Stimulated activated CD4-positive, alpha-beta T cell treated with anti-CD3 and anti-CD28 coated beads, TNF-alpha, amount 100 ng/mL, for 24 hours (primary cell): Measurements from ENCODE around the gene CDK10.

Experiments
- DNase-seq, 3 experiments: peaks; one replicate each; pipeline ENCODE4 v3.0.0-alpha.2; 2020; ENCODE audit warnings: low read depth in 3 of 3

CDK10 gene

DNA sequence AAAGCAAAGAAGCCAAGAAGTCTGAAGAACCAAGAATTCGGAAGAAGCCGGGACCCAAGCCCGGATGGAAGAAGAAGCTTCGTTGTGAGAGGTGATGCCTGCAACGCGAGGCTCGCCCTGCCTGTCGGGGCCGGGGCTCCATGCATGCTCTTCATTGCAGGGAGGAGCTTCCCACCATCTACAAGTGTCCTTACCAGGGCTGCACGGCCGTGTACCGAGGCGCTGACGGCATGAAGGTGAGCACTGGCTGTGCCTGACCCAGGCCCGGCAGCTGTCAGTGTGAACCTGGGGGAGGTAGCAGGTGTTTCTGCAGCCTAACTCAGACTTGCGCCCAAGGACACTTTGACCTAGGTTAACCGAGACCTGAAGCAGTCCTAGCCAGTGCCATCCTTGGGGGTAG is 46.8 kb downstream of the CDK10 start:
- no peak for DNase-seq

DNA sequence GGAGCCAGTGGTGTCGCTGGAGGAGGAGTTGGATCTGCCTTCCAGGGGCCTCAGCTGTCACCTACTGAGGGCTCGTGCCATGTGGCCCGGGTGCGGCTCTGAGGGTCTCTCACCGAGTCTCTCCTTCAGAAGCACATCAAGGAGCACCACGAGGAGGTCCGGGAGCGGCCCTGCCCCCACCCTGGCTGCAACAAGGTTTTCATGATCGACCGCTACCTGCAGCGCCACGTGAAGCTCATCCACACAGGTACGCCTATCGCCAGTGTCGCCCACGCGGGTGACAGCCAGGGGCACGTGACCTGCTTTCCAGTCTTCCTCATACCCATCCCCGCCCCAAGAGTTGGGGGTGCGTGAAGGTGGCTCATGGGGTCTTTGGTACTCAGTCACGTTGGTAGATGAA is 47.3 kb downstream of the CDK10 start:
- no peak for DNase-seq

DNA sequence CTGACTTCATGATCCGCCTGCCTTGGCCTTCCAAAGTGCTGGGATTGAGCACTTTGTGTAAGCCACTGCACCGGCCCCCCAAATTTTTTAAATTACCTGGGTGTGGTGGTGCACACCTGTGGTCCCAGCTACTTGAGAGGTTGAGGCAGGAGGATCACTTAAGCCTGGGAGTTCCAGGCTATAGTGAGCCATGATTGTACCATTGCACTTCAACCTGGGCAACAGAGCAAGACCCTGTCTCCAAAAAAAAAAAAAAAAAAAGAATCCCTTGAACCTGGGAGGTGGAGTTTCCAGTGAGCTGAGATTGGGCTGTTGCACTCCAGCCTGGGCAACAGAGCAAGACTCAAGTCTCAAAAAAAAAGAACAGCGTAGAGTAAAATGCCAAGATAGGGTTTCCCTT is 50.1 kb downstream of the CDK10 start:
- DNase-seq, result no peak

DNA sequence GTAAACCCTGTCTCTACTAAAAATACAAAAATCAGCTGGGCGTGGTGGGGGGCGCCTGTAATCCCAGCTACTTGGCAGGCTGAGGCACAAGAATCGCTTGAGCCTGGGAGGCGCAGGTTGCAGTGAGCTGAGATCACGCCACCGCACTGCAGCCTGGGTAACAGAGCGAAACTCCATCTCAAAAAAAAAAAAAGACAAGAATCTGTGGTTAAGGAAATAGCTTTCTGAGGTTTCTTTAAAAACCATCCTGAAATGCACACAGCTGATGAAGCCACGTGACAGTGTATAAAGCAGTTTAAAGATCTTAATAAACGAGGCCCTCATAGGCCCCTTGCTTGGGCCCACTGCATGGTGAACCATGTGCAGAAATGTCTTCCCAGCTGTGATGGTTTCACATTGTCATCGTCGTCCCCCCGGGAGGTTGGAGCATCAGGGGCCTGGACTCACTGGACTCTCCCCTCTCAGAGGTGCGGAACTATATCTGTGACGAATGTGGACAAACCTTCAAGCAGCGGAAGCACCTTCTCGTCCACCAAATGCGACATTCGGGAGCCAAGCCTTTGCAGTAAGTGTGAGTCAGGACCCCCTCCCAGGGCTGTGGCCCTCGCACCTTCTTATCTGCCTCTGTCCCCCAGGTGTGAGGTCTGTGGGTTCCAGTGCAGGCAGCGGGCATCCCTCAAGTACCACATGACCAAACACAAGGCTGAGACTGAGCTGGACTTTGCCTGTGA is 51.0 kb downstream of the CDK10 start:
- peak in 1 of 3 experiments; percentile 47 for DNase-seq

DNA sequence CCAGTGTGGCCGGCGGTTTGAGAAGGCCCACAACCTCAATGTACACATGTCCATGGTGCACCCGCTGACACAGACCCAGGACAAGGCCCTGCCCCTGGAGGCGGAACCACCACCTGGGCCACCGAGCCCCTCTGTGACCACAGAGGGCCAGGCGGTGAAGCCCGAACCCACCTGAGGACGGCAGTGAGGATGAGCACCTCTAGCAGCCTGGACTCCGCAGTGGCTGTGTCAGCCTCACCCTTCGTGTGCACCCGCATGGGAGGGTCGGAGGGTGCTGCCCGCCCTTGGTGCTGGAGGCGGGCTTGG is 51.5 kb downstream of the CDK10 start:
- DNase-seq, result no peak

DNA sequence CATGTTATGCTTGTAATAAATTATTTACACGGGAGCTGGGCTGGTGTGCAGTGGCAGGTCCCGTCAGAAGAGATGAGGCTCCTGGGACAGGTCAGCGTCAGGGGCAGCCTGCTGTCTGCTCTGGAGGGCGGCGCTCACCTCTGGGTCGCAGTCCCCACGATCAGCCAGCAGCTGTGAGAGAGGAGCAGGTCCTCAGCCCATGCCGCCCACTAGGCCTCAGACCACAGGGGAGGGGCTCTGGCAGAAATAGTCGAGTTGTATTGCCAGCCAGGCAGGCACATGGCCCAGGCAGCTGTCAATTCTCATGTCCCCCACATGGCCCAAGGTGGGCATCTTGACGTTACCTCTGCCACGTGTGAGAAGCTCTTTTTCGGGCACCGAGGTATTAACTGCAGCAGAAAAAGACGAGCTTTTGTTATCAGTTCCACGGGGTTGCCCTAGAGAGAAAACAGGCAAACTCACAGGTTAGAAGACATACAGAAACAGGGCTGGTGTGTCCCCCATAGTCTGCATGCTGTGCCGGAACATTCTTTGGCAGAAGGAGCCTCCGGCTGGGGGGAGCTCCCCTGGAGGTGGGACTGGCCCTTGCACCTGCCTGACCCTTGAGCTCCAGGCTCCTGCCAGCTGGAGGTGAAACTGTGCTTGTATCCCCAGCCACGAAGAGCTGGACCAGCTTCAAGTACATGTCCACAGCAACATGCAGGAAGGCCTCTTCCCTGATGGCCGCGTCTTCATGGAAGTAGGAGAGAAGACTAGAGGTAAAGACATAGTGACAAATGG is 52.2 kb downstream of the CDK10 start:
- DNase-seq, result no peak

DNA sequence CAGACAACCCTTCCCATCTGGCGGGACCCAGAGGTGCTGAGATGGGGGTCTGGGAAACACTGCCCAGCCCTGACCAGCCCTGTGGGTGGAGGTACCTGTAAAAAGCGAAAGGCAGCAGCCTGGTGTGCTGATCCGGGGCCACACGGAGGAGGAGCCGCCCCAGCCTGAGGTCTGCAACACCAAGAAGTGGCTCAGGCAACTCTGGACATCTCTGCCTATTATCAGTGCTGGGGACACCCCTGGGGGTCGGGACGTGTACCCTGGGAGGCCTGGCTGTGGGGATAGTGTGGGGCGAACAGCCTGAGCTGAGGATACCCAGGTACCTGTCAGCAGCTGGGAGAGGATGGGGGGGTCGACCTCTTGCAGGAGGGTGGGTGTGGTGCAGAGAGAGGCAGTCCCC is 52.9 kb downstream of the CDK10 start:
- no peak for DNase-seq

DNA sequence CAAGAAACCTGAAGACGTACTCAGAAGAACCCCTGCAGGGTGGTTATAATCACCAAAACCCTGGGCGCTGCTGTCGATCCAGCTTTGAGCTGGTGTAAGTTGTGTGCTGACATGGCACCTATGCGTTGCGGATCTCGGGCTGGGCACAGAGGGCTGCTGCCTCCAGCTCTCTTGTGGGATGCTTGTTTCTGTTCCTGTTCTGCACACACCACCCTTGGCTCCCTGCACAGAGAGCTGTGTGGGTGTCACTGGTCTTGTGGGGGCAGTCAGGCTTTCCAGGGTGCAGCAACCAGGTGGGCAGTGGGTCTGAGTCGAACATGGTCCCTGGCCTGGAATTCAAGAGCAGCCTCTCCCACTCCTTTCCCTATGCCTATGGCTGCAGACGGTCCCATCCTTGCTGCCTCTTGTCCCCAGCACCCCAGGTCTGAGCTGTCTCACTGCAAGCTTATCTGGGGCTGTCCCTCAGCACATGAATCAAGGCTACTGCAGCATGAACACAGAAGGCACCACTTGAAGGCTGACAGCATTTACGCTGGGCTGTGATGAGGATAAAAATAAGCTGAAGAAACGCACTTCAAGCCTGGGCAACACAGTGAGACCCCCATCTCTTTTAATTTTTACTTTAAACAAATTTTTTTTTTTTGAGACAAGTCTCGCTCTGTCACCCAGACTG is 55.0 kb downstream of the CDK10 start:
- no peak for DNase-seq

DNA sequence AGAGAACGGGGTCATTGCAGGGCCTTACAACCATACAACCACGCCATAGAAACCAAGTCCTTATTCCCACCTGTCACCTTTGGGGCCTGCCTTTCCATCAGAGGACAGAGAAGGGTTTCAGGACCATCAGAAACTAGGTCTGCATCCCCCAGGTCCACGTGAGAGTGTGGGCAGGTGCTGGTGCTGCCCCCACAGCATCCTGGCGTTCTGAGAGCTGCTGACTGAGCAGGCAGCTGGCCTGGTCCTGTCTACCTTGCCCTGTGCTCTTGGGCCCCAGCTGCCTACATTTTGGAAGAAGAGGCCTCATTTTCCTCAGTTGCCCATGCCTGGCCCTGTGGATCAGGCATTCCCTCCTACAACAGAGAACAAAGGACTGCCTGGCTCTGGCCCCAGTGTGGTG is 56.5 kb downstream of the CDK10 start:
- no peak for DNase-seq

DNA sequence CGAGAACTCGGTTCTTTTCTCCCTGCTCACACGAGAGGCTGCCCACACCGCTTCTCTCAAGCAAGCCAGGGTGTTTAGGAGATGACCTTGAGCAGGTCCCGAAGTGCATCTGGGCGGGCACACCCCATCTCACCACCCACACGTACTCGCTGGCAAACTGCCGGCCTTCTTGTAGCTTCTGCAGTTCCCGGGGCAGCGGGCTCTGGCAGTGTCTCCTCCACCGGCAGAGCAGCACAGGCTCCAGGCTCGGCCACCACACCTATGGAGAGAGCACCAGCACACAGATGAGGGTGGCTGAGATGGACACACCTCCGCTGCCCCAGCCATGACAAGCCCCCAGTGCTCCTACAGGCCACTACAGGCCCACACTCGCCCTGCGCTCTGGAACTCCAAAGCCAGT is 58.3 kb downstream of the CDK10 start:
- DNase-seq, result no peak
